ENCODE results near the gene TMEM86A.

TMEM86A gene

GRCh38 chr11:18749681-18750319, 51.2 kb downstream of the TMEM86A start:
- Mint-ChIP-seq H3K9me3 (no peaks in the 10 kb centered on the region), H3K36me3 (ENCODE audit: low read depth) (no peaks in the 10 kb centered on the region), H3K4me3 (no peak overlapping the region)

DNA sequence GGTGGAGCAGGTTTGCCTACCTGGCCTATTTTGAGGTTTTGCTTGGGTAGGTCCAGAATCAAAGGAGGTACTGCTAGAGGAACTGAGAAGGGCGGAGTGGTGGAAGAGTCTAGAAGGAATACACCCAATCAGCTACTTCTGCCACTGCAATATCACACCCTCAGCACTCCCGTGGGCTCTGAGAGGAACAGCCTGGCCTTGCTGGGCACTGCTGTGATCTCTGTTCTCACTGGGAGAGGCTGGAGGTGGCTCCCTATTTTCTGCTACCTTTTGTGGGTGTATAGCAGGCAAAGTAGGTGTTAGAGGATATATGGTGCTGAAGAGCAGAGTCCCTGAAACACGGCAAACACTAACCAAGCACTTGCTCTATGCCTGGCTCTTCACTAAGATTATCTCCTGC, 52.4 kb downstream of the TMEM86A start:
- Mint-ChIP-seq H3K9me3 (no peaks in the 10 kb centered on the region), H3K27ac (no peak overlapping the region), H3K4me1 (no peaks in the 10 kb centered on the region), H3K4me3 (no peak overlapping the region), H3K27me3 (ENCODE audit: low read depth) (peaks cover 14% of the 10 kb centered on the region), H3K36me3 (ENCODE audit: low read depth) (no peaks in the 10 kb centered on the region)
- TF ChIP-seq, protein P1, sequence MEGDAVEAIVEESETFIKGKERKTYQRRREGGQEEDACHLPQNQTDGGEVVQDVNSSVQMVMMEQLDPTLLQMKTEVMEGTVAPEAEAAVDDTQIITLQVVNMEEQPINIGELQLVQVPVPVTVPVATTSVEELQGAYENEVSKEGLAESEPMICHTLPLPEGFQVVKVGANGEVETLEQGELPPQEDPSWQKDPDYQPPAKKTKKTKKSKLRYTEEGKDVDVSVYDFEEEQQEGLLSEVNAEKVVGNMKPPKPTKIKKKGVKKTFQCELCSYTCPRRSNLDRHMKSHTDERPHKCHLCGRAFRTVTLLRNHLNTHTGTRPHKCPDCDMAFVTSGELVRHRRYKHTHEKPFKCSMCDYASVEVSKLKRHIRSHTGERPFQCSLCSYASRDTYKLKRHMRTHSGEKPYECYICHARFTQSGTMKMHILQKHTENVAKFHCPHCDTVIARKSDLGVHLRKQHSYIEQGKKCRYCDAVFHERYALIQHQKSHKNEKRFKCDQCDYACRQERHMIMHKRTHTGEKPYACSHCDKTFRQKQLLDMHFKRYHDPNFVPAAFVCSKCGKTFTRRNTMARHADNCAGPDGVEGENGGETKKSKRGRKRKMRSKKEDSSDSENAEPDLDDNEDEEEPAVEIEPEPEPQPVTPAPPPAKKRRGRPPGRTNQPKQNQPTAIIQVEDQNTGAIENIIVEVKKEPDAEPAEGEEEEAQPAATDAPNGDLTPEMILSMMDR (IDR thresholded peaks at IDR 0.05; ENCODE audit: unreplicated experiment in 3 of 3), result no peak

More at GRCh38 chr11:18749681-18750319, 51.2 kb downstream of the TMEM86A start:
- Mint-ChIP-seq H3K27me3 (ENCODE audit: low read depth) (peaks cover 14% of the 10 kb centered on the region), H3K27ac (no peak overlapping the region), H3K4me1 (no peaks in the 10 kb centered on the region)
- TF ChIP-seq, protein P1 (IDR thresholded peaks at IDR 0.05; ENCODE audit: unreplicated experiment in 3 of 3), result no peak

DNA sequence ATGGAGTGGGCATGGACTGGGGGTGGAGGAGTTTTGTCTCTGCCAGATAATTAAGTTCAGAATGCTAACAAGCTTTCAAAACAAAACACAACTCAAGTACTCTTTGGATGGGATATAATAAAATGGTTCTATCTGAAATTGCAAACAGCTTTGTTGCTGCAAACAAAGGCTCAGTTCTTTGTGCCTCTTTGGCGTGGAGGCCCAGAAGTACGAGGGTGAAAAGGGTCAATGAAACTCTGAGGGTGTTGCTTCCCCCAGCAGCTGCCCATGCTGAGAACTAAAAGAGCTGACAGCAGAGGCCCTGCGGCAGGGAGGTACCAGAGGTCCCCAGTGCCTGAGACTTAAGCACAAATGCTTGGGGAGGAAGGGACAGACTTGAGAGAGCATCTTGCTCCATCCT, 53.9 kb downstream of the TMEM86A start:
- no peaks in the 10 kb centered on the region for H3K36me3 Mint-ChIP-seq (ENCODE audit: low read depth)

DNA sequence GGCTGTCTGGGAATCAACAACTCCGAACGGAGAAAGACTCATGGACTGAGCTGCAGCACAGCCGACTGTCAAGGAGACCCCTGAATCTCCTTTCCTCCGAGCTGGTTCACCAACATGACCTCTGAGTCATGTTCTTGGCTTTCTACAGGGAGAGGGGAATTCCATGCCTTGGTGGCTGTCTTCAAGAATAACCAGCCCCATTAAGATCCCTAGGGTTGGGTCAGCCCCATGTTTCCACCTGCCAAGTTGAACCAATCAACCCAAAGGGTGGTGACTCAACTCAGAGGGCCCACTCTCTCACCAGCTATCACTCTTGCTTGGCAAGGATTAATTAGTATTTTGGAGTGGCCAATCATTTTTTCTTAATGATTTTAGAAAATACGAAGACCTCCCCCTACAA, 55.7 kb downstream of the TMEM86A start:
- peaks cover 13% of the 10 kb centered on the region for H3K4me1 Mint-ChIP-seq
- H3K9me3 Mint-ChIP-seq, result no peaks in the 10 kb centered on the region
- H3K27me3 Mint-ChIP-seq (ENCODE audit: low read depth), result peaks cover 13% of the 10 kb centered on the region

More for the DNA sequence above, 53.9 kb downstream of the TMEM86A start:
- no peak overlapping the region for H3K4me3 Mint-ChIP-seq
- TF ChIP-seq, protein P1 (IDR thresholded peaks at IDR 0.05; ENCODE audit: unreplicated experiment in 3 of 3), result no peak
- peaks cover 13% of the 10 kb centered on the region for H3K27me3 Mint-ChIP-seq (ENCODE audit: low read depth)
- no peaks in the 10 kb centered on the region for H3K9me3 Mint-ChIP-seq
- peaks cover 4% of the 10 kb centered on the region for H3K4me1 Mint-ChIP-seq
- H3K27ac Mint-ChIP-seq, result no peak overlapping the region

More for the DNA sequence above, 55.7 kb downstream of the TMEM86A start:
- Mint-ChIP-seq H3K27ac (no peak overlapping the region), H3K4me3 (no peak overlapping the region), H3K36me3 (ENCODE audit: low read depth) (no peaks in the 10 kb centered on the region)
- TF ChIP-seq, protein P1 (IDR thresholded peaks at IDR 0.05; ENCODE audit: unreplicated experiment in 3 of 3), result no peak

Measured in nephron (organoid).